Omental fat pad (tissue), 4 donors: ENCODE data around the gene SLC7A8. TPM values are rescaled to one million over a fixed set of nuclear protein-coding genes. Genes with fewer than 3 reads are reported as not detected.

Source experiments
- ATAC-seq: fragments of 150-250 bp; one replicate; pipeline ENCODE4 v1.9.1; 2016; ENCODE audit warnings: mild to moderate bottlenecking, moderate library complexity; ENCODE audit not compliant: low FRiP score
- DNase-seq: peaks from one replicate; pipeline ENCODE4 v3.0.0-alpha.2; 2019; ENCODE audit warnings: low spot score
- total RNA-seq, 4 donors: library from RNA; depleted of rRNA; stranded (reverse); fragments of >200 nt; gene quantifications; one replicate each; pipeline ENCODE4 v1.1.0, GENCODE V29; 2016
- TF ChIP-seq, protein P1 (sequence below), 3 donors: fragments of 450-650 bp; IDR thresholded peaks; one replicate each; pipeline ENCODE4 v1.5.1; 2016 to 2017; ENCODE audit warnings: antibody characterized with exemption in 3 of 3, mild to moderate bottlenecking in 3 of 3, moderate library complexity in 2 of 3

SLC7A8 gene
- total RNA-seq, 4 donors from 2014 or later, result 40.2 to 106 (median 92.1) TPM

DNA sequence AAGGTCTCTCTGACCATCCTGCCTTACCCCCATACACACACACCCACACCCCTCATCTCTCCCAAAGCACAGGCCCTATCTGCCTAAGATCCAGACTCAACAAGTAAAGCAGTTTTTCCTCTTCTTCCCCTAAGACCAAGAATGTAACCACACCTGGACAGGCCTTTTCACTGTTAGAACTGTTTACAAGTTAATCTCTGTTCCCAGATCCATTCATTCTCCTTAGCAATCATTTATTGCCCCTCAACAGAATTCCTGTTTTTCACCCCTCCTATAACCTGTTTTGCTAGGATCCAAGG is 76.8 kb downstream of the SLC7A8 start:
- ATAC-seq, result no peak

DNA sequence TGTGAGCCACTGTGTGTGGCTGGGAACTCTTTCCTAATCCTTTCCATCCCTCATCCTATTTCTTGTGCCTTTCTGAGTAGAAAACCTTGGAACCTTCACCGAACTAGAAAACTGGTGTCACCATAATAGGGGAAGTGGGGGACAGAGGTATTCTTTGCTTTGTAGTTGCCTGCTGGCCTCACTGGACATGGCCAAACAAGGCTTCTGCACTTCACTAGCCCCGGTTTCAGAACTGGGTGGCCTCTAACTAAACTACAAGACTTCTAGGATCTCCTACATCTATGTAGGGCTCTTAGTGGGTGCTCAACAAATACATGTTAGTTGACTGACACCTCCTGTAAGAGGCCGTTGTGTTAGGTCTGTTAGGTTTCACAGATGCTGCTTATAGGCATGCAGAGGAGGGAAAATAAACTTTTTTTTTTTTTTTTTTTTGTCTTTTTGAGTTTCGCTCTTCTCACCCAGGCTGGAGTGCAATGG is 78.1 kb downstream of the SLC7A8 start:
- ATAC-seq, result no peak
- TF ChIP-seq, protein P1, sequence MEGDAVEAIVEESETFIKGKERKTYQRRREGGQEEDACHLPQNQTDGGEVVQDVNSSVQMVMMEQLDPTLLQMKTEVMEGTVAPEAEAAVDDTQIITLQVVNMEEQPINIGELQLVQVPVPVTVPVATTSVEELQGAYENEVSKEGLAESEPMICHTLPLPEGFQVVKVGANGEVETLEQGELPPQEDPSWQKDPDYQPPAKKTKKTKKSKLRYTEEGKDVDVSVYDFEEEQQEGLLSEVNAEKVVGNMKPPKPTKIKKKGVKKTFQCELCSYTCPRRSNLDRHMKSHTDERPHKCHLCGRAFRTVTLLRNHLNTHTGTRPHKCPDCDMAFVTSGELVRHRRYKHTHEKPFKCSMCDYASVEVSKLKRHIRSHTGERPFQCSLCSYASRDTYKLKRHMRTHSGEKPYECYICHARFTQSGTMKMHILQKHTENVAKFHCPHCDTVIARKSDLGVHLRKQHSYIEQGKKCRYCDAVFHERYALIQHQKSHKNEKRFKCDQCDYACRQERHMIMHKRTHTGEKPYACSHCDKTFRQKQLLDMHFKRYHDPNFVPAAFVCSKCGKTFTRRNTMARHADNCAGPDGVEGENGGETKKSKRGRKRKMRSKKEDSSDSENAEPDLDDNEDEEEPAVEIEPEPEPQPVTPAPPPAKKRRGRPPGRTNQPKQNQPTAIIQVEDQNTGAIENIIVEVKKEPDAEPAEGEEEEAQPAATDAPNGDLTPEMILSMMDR (IDR thresholded peaks at IDR 0.05), result no peak
- no peak for DNase-seq

More for the DNA sequence above, 76.8 kb downstream of the SLC7A8 start:
- TF ChIP-seq, protein P1 (IDR thresholded peaks at IDR 0.05), result no peak
- no peak for DNase-seq

DNA sequence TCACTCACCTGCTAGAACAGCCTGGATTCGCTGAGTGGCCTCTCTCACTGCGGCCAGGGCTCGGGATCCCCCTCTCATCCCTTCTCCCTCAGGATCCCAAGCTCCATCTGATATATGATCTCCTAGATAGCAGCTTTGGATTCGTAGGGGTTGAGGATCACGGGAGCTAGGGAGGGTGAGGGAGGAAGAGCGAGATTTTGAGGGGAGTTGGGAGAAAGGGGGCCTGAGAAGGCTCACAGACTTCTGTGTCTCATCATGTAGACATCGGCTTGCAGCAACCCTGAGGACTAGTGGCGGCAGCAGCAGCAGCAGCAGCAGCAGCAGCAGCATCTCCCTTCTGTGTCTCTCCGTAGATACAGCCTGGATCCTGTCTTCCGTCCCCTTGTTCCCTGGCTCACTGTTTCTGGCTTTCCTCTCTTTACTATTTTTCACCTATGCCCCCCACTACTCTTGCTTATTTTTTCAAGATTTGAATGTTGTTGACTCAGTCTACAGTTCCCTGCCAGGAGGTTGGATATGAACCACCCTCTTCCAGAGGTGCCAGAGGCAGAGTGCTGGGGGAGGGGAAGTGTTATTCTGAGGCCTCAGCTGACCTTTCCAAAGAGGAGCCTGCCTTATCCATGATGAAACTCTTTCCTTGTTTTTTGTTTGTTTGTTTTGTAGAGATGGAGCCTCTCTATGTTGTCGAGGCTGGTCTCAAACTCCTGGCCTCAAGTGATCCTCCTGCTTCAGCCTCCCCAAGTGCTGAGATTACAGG is 78.7 kb downstream of the SLC7A8 start, which contains the start of gene CIROP:
Gene CIROP (minus strand): TSS at position 399 of the 757 bp plus-strand sequence. CDS start 69 bp downstream, at position 330.
- ATAC-seq (no peak), DNase-seq (no peak)
- TF ChIP-seq, protein P1 (IDR thresholded peaks at IDR 0.05), result no peak

DNA sequence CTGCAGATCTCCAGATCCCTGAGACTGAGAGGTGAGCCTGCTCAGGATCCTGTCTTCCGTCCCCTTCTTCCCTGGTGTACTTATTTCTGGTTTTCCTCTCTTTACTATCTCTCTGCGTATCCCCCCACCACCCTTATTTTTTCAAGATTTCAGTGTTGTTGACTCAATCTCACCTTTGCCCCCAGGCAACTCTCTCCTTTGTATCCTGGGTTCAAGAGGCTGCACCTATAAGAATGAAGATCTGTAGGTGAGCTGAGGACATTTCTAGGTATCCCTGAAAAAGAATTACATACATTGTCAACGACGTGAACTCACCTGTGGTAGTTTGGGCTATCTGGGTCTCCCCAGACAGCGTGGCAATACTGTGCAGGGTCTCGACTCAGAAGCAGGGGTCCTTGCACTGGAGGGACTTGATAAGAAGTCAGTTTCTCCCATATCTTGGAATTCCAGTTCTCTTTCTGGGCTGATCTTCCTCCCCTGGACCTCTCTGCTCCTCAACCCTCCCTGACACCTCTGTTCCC is 79.3 kb downstream of the SLC7A8 start:
- DNase-seq, result no peak
- ATAC-seq, result no peak
- TF ChIP-seq, protein P1 (IDR thresholded peaks at IDR 0.05), result no peak

DNA sequence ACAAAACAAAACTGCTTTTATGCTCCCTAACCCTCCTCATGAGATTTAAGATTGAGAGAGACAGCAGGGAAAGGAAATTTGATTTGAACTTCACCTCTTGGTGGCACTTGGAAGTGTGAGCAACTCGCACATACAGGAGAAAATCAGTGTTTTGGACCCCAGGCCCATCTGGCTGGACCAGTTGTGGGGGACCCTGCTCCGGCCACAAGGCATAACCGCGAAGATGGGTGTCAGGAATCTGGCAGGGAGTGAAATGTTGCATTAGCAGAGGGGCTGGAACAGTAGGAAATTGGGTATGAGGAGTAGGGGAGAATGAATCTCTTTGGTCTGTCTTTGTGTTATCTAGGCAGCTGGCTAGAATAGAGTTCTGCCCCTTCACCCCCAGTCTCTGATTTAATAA is 79.9 kb downstream of the SLC7A8 start:
- DNase-seq, result no peak
- TF ChIP-seq, protein P1 (IDR thresholded peaks at IDR 0.05), result no peak

DNA sequence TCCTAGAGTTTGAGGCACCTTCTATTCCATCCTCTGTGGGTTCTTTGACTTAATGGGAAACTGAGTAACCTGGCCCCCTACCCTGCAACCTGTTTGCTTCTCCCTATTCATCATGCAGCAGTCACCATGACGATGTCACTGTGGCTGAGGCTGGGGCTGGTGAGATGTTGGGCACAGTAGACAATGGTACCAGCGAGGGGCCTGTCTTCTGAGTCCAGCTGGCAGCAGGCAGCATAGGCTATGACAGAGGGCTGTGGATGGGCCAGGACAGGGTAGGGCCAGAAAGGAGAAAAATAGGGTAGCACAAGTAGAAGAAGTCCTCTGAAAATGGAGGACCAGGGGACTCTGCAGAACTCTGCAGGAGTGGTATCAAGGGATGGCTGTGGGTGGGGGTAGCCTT is 80.7 kb downstream of the SLC7A8 start:
- DNase-seq, result no peak
- TF ChIP-seq, protein P1 (IDR thresholded peaks at IDR 0.05), result no peak
- no peak for ATAC-seq

More for the DNA sequence above, 79.9 kb downstream of the SLC7A8 start:
- ATAC-seq, result no peak
